Measurements from ENCODE around the gene SCUBE1. TPM values are rescaled to one million over a fixed set of nuclear protein-coding genes. Genes with fewer than 3 reads are reported as not detected.

The SCUBE1 gene
- total RNA-seq, 4 donors from 2014 or later: 0.68 to 6.4 (median 1.7) TPM

- peak overlapping the region in 3 of 4 donors; percentile 70 to 83 (median 79) for H3K27ac ChIP-seq
These were observed 182.6 kb downstream of the SCUBE1 start for GRCh38 chr22:43160497-43161126.

GRCh38 chr22:43159484-43160178 lies 183.5 kb downstream of the SCUBE1 start:
- no peaks in the 10 kb centered on the region for H3K9me3 ChIP-seq
- intact Hi-C loops (cut with DNase I; ENCODE audit: low total_unique reads) (no loop called here), in situ Hi-C loops (cut with MboI; ENCODE audit: low pct_ligation_motif_present in 1 of 4, low pct_unique_long_range_greater_than_20kb in 1 of 4, low sequenced_read_pairs in 3 of 4) (no loop called here)
- peak overlapping the region; percentile 70 to 83 (median 76) for H3K27ac ChIP-seq
- H3K27me3 ChIP-seq: no peaks in the 10 kb centered on the region
- peaks cover 13 to 57% (median 48%) of the 10 kb centered on the region in 4 donors for H3K4me1 ChIP-seq
- no peak overlapping the region for H3K4me3 ChIP-seq
- peak; percentile 92 for DNase-seq
- H3K36me3 ChIP-seq: no peaks in the 10 kb centered on the region
- TF ChIP-seq EP300 (IDR thresholded peaks at IDR 0.05; ENCODE audit: low read depth) (no peak), CTCF (IDR thresholded peaks at IDR 0.05) (peak; percentile 36 to 79 (median 65))
- 43% methylated on average over 18 of the region's 18 CpGs; no CpG with 5 or more reads in 1 of the 2 donors for WGBS, 2 donors (ENCODE audit: low coverage in 1 of 2)

More at GRCh38 chr22:43160497-43161126, 182.6 kb downstream of the SCUBE1 start:
- TF ChIP-seq CTCF (IDR thresholded peaks at IDR 0.05): no peak
- TF ChIP-seq POLR2A (IDR thresholded peaks at IDR 0.05): no peak
- TF ChIP-seq EP300 (IDR thresholded peaks at IDR 0.05; ENCODE audit: low read depth): no peak
- TF ChIP-seq POLR2AphosphoS5 (IDR thresholded peaks at IDR 0.05): no peak
- WGBS, 2 donors (ENCODE audit: low coverage in 1 of 2): 92 to 96% methylated on average over 4 to 8 of the region's 8 CpGs
- H3K27me3 ChIP-seq: no peaks in the 10 kb centered on the region
- intact Hi-C loops (cut with DNase I; ENCODE audit: low total_unique reads): no loop called here
- no peak for DNase-seq
- no peaks in the 10 kb centered on the region for H3K9me3 ChIP-seq
- no peaks in the 10 kb centered on the region for H3K36me3 ChIP-seq
- no peak overlapping the region for H3K4me3 ChIP-seq
- in situ Hi-C loops (cut with MboI; ENCODE audit: low pct_ligation_motif_present in 1 of 4, low pct_unique_long_range_greater_than_20kb in 1 of 4, low sequenced_read_pairs in 3 of 4): no loop called here
- peaks cover 13 to 55% (median 45%) of the 10 kb centered on the region in 4 donors for H3K4me1 ChIP-seq

- TF ChIP-seq POLR2AphosphoS5 (IDR thresholded peaks at IDR 0.05): no peak
- TF ChIP-seq CTCF (IDR thresholded peaks at IDR 0.05): no peak
- no peak for TF ChIP-seq POLR2A (IDR thresholded peaks at IDR 0.05)
- Histone ChIP-seq H3K27me3 (no peaks in the 10 kb centered on the region), H3K27ac (peak overlapping the region; percentile 70 to 83 (median 76)), H3K4me3 (no peak overlapping the region), H3K9me3 (no peaks in the 10 kb centered on the region), H3K4me1 (peaks cover 15 to 60% (median 52%) of the 10 kb centered on the region in 4 donors), H3K36me3 (no peaks in the 10 kb centered on the region)
- peak; percentile 34 for DNase-seq
- WGBS, 2 donors (ENCODE audit: low coverage in 1 of 2): 17 to 78% methylated on average over 1 to 23 of the region's 24 CpGs
- in situ Hi-C loops (cut with MboI; ENCODE audit: low pct_ligation_motif_present in 1 of 4, low pct_unique_long_range_greater_than_20kb in 1 of 4, low sequenced_read_pairs in 3 of 4) (no loop called here), intact Hi-C loops (cut with DNase I; ENCODE audit: low total_unique reads) (no loop called here)
These were observed 184.2 kb downstream of the SCUBE1 start for GRCh38 chr22:43158778-43159483.

GRCh38 chr22:43157874-43158546 lies 185.2 kb downstream of the SCUBE1 start:
- in situ Hi-C loops (cut with MboI; ENCODE audit: low pct_ligation_motif_present in 1 of 4, low pct_unique_long_range_greater_than_20kb in 1 of 4, low sequenced_read_pairs in 3 of 4): no loop called here
- 73 to 80% methylated on average over 1 to 9 of the region's 9 CpGs for WGBS, 2 donors (ENCODE audit: low coverage in 1 of 2)
- Histone ChIP-seq H3K36me3 (no peaks in the 10 kb centered on the region), H3K4me3 (no peak overlapping the region), H3K4me1 (peaks cover 20 to 57% (median 49%) of the 10 kb centered on the region in 4 donors), H3K27ac (peak overlapping the region in 3 of 4 donors; percentile 70 to 83 (median 79)), H3K27me3 (no peaks in the 10 kb centered on the region), H3K9me3 (no peaks in the 10 kb centered on the region)
- no peak for DNase-seq
- TF ChIP-seq EP300 (IDR thresholded peaks at IDR 0.05; ENCODE audit: low read depth) (no peak), CTCF (IDR thresholded peaks at IDR 0.05) (no peak), POLR2AphosphoS5 (IDR thresholded peaks at IDR 0.05) (no peak), POLR2A (IDR thresholded peaks at IDR 0.05) (no peak)
- intact Hi-C loops (cut with DNase I; ENCODE audit: low total_unique reads): no loop called here
